Left lobe of liver (tissue), 2 donors: ENCODE data around the gene RNF32. TPM values are rescaled to one million over a fixed set of nuclear protein-coding genes. Genes with fewer than 3 reads are reported as not detected.
A peak's percentile ranks its signal among the peaks of the same experiment; 100 is the strongest.
"Not testable (repeated sequence)": the region's sequence is repeated elsewhere in the genome, so short reads cannot be mapped to it uniquely, and the experiment has no call there.

ENCODE experiments used
- ATAC-seq: fragments of 200-7000 bp; cut with Tn5 transposase; one replicate; pipeline ENCODE4 v1.9.1; 2020; ENCODE audit warnings: mild to moderate bottlenecking, moderate library complexity
- DNase-seq: peaks from one replicate; pipeline ENCODE4 v3.0.0-alpha.2; 2020; ENCODE audit warnings: low spot score
- total RNA-seq: library from RNA; stranded (reverse); gene quantifications from one replicate; pipeline ENCODE4 v1.2.1, GENCODE V29; 2021
- donor health status: DM: no; HTN: no; CAD: no; lungs with moderate emphysema.
- donor health status: DM: no; HTN: yes; CAD: no.

Gene RNF32
- total RNA-seq, 1 donor from 2014 or later, result 1.0 TPM

- no peak for ATAC-seq
- DNase-seq, result no peak
Observed at GRCh38 chr7:156669035-156669828, 28.7 kb downstream of the RNF32 start.

DNA sequence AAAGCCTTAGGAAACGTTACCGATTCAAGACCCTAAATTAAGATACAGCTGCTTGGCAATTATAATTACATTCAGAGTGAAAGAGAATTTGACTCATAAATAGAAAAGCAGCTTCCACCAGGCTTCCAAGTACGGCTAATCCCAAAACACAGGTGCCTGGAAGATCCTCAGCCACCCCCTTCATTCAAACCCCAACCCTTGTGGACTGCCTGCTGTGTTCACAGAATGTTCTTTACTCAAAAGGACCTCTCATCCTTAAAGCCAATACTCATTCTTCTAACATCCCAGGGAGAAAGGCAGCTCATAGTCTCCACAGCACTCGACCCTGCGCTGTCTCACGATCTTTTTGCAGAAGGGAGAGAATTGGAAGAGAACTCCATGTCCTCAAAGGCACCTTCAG is 32.9 kb downstream of the RNF32 start:
- DNase-seq (no peak), ATAC-seq (no peak)

DNA sequence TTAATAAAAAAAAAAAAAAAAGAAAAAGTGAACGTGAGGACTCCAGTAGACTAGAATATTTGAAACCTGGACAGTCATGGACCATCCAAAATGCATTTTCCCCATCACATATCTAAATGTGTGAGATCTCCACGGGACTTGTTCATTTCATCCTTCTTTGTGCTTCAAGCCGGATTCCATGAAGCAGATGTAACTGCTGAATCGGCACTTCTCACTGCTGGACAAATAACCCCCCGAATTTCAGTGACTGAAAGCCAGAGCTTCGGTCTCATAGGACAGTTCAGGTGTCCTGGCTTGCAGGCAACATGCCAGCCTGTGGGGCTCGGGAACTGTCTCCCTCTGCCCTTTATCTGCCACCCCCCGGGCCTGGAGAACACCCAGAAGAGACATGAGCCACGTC is 33.3 kb downstream of the RNF32 start:
- DNase-seq (no peak), ATAC-seq (no peak)

DNA sequence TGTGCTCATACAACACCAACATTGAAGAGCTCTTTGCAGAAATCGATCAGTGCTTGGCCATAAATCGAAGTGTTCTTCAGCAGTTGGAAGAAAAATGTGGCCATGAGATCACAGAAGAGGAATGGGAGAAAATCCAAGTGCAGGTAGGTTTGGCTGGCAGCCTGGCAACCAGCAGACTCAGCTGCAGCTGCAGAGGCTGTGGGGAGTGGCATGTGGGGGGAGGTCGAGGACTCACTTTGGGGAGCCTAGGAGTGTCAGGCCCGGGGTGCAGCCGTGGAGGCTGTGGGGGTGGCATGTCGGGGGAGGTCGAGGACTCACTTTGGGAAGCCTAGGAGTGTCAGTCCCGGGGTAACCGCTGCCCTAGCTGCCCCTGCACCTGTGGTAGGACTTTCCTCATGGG is 35.1 kb downstream of the RNF32 start:
- DNase-seq (no peak), ATAC-seq (no peak)

DNA sequence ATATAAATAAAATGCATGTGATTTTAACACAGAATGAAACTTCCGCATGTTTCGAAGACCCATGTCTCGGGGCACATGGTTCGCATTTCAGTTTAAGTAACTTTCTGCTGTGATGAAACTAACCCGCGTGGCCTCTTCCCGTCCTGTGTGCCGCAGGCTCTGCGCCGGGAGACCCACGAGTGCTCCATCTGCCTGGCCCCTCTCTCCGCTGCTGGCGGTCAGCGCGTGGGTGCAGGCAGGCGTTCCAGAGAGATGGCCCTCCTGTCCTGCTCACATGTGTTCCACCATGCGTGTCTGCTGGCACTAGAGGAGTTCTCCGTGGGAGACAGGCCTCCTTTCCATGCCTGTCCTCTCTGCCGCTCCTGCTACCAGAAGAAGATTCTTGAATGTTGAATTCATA is 35.7 kb downstream of the RNF32 start:
- ATAC-seq, result no peak

DNA sequence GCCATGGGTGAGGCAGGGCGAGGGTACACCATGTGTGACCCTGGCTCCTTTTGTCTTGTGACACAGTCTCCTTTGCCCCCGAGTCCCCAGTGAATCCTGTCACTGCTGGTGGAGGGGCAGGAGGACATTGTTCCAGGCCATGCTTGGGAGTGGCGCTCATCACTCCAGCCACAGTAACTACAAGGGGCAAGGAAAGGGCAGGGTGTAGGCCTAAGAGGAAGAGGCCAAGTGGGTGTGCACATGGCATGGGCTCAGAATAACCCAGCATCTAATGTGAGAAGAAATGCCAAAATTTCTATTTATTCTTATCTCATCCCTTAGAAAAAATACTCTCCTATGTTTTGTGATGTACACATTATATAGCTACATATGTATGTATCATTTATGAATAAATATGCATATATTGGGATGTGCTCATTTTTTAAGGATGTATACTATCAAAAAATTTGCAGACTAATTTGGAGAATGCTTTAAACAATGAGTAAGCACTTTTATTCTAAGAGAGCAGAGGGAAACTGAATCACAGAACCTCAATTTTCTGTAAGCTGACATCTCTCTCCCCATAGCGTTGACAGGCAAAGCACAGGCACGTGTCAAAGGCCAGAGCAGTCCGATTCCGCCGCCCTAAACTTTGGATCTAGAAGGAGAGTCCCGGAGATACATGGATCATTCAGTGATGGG is 36.9 kb downstream of the RNF32 start:
- DNase-seq, result no peak

More for the DNA sequence above, 35.7 kb downstream of the RNF32 start:
- no peak for DNase-seq

DNA sequence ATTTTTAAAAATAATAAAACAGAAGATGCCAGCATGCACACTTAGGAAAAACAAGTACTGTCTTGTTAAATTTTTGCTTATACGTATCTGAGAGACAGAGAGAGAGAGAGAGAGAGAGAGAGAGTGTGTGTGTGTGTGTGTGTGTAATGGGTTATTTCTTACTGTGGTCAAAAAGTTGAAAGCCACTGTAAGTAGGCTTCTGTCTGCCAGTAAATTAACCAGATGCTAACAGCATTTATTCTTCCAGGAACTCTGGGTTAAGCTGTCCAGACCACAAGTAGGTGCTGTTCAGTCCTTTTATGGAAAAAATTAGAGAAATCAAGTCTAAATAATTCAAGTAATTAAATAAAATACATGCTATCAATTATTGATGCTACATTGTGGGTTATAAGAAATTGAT is 39.7 kb downstream of the RNF32 start:
- ATAC-seq, result no peak
- no peak for DNase-seq

More for the DNA sequence above, 36.9 kb downstream of the RNF32 start:
- ATAC-seq, result no peak

DNA sequence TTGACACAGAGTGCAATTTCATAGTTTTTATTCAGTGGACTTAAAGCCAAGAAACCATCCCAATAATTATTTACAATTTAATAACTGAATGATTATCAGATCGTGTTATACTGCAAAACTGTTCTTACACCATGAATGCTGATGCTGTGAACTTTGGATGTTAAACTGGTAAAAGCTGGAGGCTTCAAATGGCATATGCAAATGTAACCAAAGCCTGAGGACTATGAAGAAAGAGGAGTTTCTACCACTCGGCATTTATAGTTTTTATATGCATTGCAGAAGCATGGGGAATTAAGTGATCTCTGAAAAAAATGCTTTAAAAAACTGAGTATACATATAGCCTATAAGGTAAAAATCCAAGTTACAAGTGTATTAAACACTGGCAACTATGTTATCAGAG is 42.4 kb downstream of the RNF32 start:
- ATAC-seq, result no peak

GRCh38 chr7:156684251-156684650 is 43.7 kb downstream of the RNF32 start:
- DNase-seq, result no peak
- no peak for ATAC-seq

More for the DNA sequence above, 42.4 kb downstream of the RNF32 start:
- DNase-seq, result no peak

- no peak for ATAC-seq
Observed at GRCh38 chr7:156684661-156685060, 44.1 kb downstream of the RNF32 start.

GRCh38 chr7:156691764-156692163 is 51.2 kb downstream of the RNF32 start:
- DNase-seq (no peak), ATAC-seq (no peak)

More at GRCh38 chr7:156684661-156685060, 44.1 kb downstream of the RNF32 start:
- DNase-seq, result no peak

GRCh38 chr7:156692849-156693248 is 52.3 kb downstream of the RNF32 start:
- no peak for DNase-seq
- no peak for ATAC-seq

GRCh38 chr7:156693627-156694026 is 53.1 kb downstream of the RNF32 start:
- no peak for DNase-seq
- peak; percentile 70 for ATAC-seq

DNA sequence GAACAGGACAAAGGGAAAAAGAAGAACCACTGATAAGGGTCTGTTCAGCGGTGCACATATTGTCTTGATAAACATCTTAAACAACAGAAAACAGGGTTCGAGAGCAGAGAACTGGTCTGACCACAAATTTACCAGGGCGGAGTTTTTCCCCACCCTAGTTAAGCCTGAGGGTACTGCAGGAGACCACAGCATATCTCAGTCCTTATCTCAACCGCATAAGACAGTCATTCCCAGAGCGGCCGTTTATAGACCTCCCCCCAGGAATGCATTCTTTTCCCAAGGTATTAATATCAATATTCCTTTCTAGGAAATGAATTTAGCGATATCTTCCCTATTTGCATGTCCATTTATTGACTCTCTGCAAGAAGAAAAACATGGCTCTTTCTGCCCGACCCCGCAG is 56.7 kb downstream of the RNF32 start:
- DNase-seq, ATAC-seq: not testable (repeated sequence)

- not testable (repeated sequence) for DNase-seq, ATAC-seq
Observed at GRCh38 chr7:156698512-156698911, 57.9 kb downstream of the RNF32 start.

DNA sequence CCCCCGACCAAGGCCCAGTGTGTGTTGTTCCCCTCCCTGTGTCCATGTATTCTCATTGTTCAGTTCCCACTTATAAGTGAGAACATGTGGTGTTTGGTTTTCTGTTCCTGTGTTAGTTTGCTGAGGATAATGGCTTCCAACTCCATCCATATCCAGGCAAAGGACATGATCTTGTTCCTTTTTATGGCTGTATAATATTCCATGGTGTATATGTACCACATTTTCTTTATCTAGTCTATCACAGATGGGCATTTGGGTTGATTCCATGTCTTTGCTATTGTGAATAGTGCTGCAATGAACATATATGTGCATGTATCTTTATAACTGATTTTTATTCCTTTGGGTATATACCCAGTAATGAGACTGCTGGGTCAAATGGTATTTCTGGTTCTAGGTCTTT is 61.2 kb downstream of the RNF32 start:
- not testable (repeated sequence) for ATAC-seq, DNase-seq

- no peak for DNase-seq
- no peak for ATAC-seq
Observed at GRCh38 chr7:156702399-156702798, 61.8 kb downstream of the RNF32 start.

GRCh38 chr7:156703209-156703608 is 62.6 kb downstream of the RNF32 start:
- peak; percentile 53 for ATAC-seq

GRCh38 chr7:156703773-156704482 is 63.4 kb downstream of the RNF32 start:
- ATAC-seq (peak; percentile 55), DNase-seq (no peak)

More at GRCh38 chr7:156703209-156703608, 62.6 kb downstream of the RNF32 start:
- DNase-seq, result no peak

- no peak for DNase-seq
Observed at GRCh38 chr7:156722043-156722826, 81.7 kb downstream of the RNF32 start.

GRCh38 chr7:156725073-156725472 is 84.5 kb downstream of the RNF32 start:
- DNase-seq (no peak), ATAC-seq (peak; percentile 94)

More at GRCh38 chr7:156722043-156722826, 81.7 kb downstream of the RNF32 start:
- ATAC-seq, result no peak
